Stimulated activated memory B cell treated with anti-CD40 and anti-IgM and Interleukin-4, amounts not matched to agents 10 μg/mL and 1 μg/mL and 100 μg/mL, for 72 hours (primary cell): ENCODE measurements around the gene SPACA9.

Experiments used
- ATAC-seq: fragments of 150-1000 bp; cut with Tn5 transposase; 2 replicates; pipeline ENCODE4 v1.10.0; 2021
- H3K27ac Mint-ChIP-seq: one replicate; pipeline ENCODE4 v1.8.0; 2022; ENCODE audit warnings: mild to moderate bottlenecking, mixed read lengths
- H3K27me3 Mint-ChIP-seq: one replicate; pipeline ENCODE4 v1.8.0; 2022; ENCODE audit warnings: mixed read lengths
- H3K36me3 Mint-ChIP-seq: one replicate; pipeline ENCODE4 v1.8.0; 2022; ENCODE audit warnings: mixed read lengths
- H3K4me1 Mint-ChIP-seq: one replicate; pipeline ENCODE4 v1.8.0; 2022; ENCODE audit warnings: mixed read lengths
- H3K4me3 Mint-ChIP-seq: one replicate; pipeline ENCODE4 v1.8.0; 2022; ENCODE audit warnings: mild to moderate bottlenecking, moderate library complexity, mixed read lengths
- H3K9me3 Mint-ChIP-seq: one replicate; pipeline ENCODE4 v1.8.0; 2022; ENCODE audit warnings: mixed read lengths

Gene SPACA9

GRCh38 chr9:132937463-132937901, 58.8 kb downstream of the SPACA9 start:
- no peak for ATAC-seq
- Mint-ChIP-seq H3K27me3 (no peaks in the 10 kb centered on the region), H3K27ac (no peak overlapping the region)

GRCh38 chr9:132939169-132939568, 60.5 kb downstream of the SPACA9 start:
- peaks cover 7% of the 10 kb centered on the region for H3K36me3 Mint-ChIP-seq
- H3K27ac Mint-ChIP-seq, result no peak overlapping the region
- H3K27me3 Mint-ChIP-seq, result no peaks in the 10 kb centered on the region
- H3K4me3 Mint-ChIP-seq, result no peak overlapping the region
- H3K9me3 Mint-ChIP-seq, result no peaks in the 10 kb centered on the region
- peaks cover 34% of the 10 kb centered on the region for H3K4me1 Mint-ChIP-seq
- no peak for ATAC-seq

More at GRCh38 chr9:132937463-132937901, 58.8 kb downstream of the SPACA9 start:
- no peaks in the 10 kb centered on the region for H3K9me3 Mint-ChIP-seq
- H3K36me3 Mint-ChIP-seq, result peaks cover 18% of the 10 kb centered on the region
- H3K4me3 Mint-ChIP-seq, result no peak overlapping the region
- H3K4me1 Mint-ChIP-seq, result peaks cover 22% of the 10 kb centered on the region
